HG03064 (cell line): ENCODE data around the gene POM121L2.

Experiments used
- ATAC-seq: cut with Tn5 transposase; IDR thresholded peaks from one replicate; pipeline ENCODE4 v1.9.1; 2021; ENCODE audit warnings: low read depth; ENCODE audit not compliant: unreplicated experiment

POM121L2 gene

GRCh38 chr6:27312146-27312949 is at the start of gene POM121L2:
Gene POM121L2, minus strand, starts transcription at chr6:27312273. Its CDS starts 103 bp downstream, at chr6:27312170.
- no peak for ATAC-seq

- ATAC-seq = no peak
These were observed 47.2 kb upstream of the POM121L2 start for GRCh38 chr6:27359231-27359630.

- no peak for ATAC-seq
These were observed 46.7 kb upstream of the POM121L2 start for GRCh38 chr6:27358786-27359185.

- ATAC-seq = no peak
These were observed 40.8 kb upstream of the POM121L2 start for GRCh38 chr6:27352850-27353249.

- no peak for ATAC-seq
These were observed 22.1 kb upstream of the POM121L2 start for GRCh38 chr6:27334141-27334540.

GRCh38 chr6:27333642-27334040 is 21.6 kb upstream of the POM121L2 start:
- no peak for ATAC-seq

GRCh38 chr6:27332692-27333641 is 20.9 kb upstream of the POM121L2 start:
- ATAC-seq = no peak

GRCh38 chr6:27327023-27327738 is 15.1 kb upstream of the POM121L2 start:
- ATAC-seq = no peak

- no peak for ATAC-seq
These were observed 9.8 kb upstream of the POM121L2 start for GRCh38 chr6:27321901-27322300.

- no peak for ATAC-seq
These were observed 9.3 kb upstream of the POM121L2 start for GRCh38 chr6:27321370-27321769.

GRCh38 chr6:27318973-27319372 is 6.9 kb upstream of the POM121L2 start:
- no peak for ATAC-seq

- ATAC-seq = no peak
These were observed 2.0 kb upstream of the POM121L2 start for GRCh38 chr6:27314046-27314445.

- no peak for ATAC-seq
These were observed 838 bp upstream of the POM121L2 start for GRCh38 chr6:27312950-27313271.

- no peak for ATAC-seq
These were observed 297 bp downstream of the POM121L2 start for GRCh38 chr6:27311806-27312145.

GRCh38 chr6:27303613-27304272 is 8.3 kb downstream of the POM121L2 start:
- no peak for ATAC-seq

GRCh38 chr6:27297857-27298730 is 14.0 kb downstream of the POM121L2 start:
- no peak for ATAC-seq

- no peak for ATAC-seq
These were observed 14.6 kb downstream of the POM121L2 start for GRCh38 chr6:27297484-27297856.

GRCh38 chr6:27296106-27296783 is 15.8 kb downstream of the POM121L2 start:
- ATAC-seq = no peak
